ENCODE measurements around the gene NUDC.
A peak's percentile ranks its signal among the peaks of the same experiment; 100 is the strongest.
"Not testable (repeated sequence)": the region's sequence is repeated elsewhere in the genome, so short reads cannot be mapped to it uniquely, and the experiment has no call there.

Gene NUDC

GRCh38 chr1:26912147-26912490, 9.4 kb upstream of the NUDC start:
- no peak for DNase-seq

- no peak for DNase-seq
Measured at GRCh38 chr1:26913389-26913753, 8.2 kb upstream of the NUDC start.

- DNase-seq = no peak
Measured at GRCh38 chr1:26913754-26914619, 7.6 kb upstream of the NUDC start, which contains the start of gene NR0B2. NR0B2 (minus strand) TSS chr1:26913975; CDS start chr1:26913940, 35 bp downstream.

GRCh38 chr1:26915204-26915842, 6.2 kb upstream of the NUDC start:
- DNase-seq = no peak

GRCh38 chr1:26921126-26921539, 410 bp upstream of the NUDC start:
- DNase-seq = no peak

GRCh38 chr1:26922431-26922729, 837 bp downstream of the NUDC start:
- DNase-seq = no peak

- no peak for DNase-seq
Measured at GRCh38 chr1:26922901-26923300, 1.4 kb downstream of the NUDC start.

GRCh38 chr1:26923711-26924110, 2.2 kb downstream of the NUDC start:
- no peak for DNase-seq

GRCh38 chr1:26932531-26932930, 11.0 kb downstream of the NUDC start:
- peak; percentile 58 for DNase-seq

- no peak for DNase-seq
Measured at GRCh38 chr1:26936823-26937222, 15.3 kb downstream of the NUDC start.

- DNase-seq = no peak
Measured at GRCh38 chr1:26938004-26938658, 16.6 kb downstream of the NUDC start.

GRCh38 chr1:26938659-26939025, 17.1 kb downstream of the NUDC start:
- DNase-seq = no peak

- DNase-seq = no peak
Measured at GRCh38 chr1:26941311-26941710, 19.8 kb downstream of the NUDC start.

- DNase-seq = no peak
Measured at GRCh38 chr1:26942656-26943055, 21.1 kb downstream of the NUDC start.

- DNase-seq = no peak
Measured at GRCh38 chr1:26945138-26945537, 23.6 kb downstream of the NUDC start.

- DNase-seq = no peak
Measured at GRCh38 chr1:26945728-26946127, 24.2 kb downstream of the NUDC start.

GRCh38 chr1:26946270-26946669, 24.7 kb downstream of the NUDC start:
- DNase-seq = no peak

- not testable (repeated sequence) for DNase-seq
Measured at GRCh38 chr1:26948725-26949057, 27.1 kb downstream of the NUDC start.

GRCh38 chr1:26949266-26949925, 27.9 kb downstream of the NUDC start:
- DNase-seq = no peak

- DNase-seq = no peak
Measured at GRCh38 chr1:26949926-26950319, 28.4 kb downstream of the NUDC start.

- no peak for DNase-seq
Measured at GRCh38 chr1:26950602-26951001, 29.1 kb downstream of the NUDC start.

- DNase-seq = no peak
Measured at GRCh38 chr1:26951216-26951615, 29.7 kb downstream of the NUDC start.

GRCh38 chr1:26951821-26952497, 30.4 kb downstream of the NUDC start:
- no peak for DNase-seq
